ENCODE results near the gene PRKAB1. TPM values are rescaled to one million over a fixed set of nuclear protein-coding genes. Genes with fewer than 3 reads are reported as not detected.
A peak's percentile ranks its signal among the peaks of the same experiment; 100 is the strongest.

The PRKAB1 gene
- total and polyA plus RNA-seq, 9 of the 15 experiments (the other 6 are each of a cell fraction or from before 2014, with no cell fraction given) = 32.6 to 94.2 (median 63.8) TPM

- TF ChIP-seq ZMIZ1 (IDR thresholded peaks at IDR 0.05; ENCODE audit: low read depth in 2 of 2, low read length in 2 of 2) = no peak; a peak in 1 of 4 replicates
- TF ChIP-seq PCBP1 (IDR thresholded peaks at IDR 0.05; ENCODE audit: low read depth, low read length, poor library complexity, severe bottlenecking) = no peak
- TF ChIP-seq FOXK2 (conservative IDR thresholded peaks at IDR 0.05 in 1 of 2, IDR thresholded peaks at IDR 0.05 in 1 of 2; ENCODE audit: low read depth in 2 of 2) = peak; percentile 38 to 60; a peak in 2 of 4 replicates
- TF ChIP-seq FOXA1 (IDR thresholded peaks at IDR 0.05; ENCODE audit: borderline replicate concordance) = peak; percentile 87
- no peak for TF ChIP-seq HSF4 (CRISPR knock-in tag; IDR thresholded peaks at IDR 0.05; ENCODE audit: borderline replicate concordance)
- TF ChIP-seq RBFOX2 (IDR thresholded peaks at IDR 0.05; ENCODE audit: low read depth, low read length) = no peak
- TF ChIP-seq GATAD2B (IDR thresholded peaks at IDR 0.05; ENCODE audit: borderline replicate concordance) = peak; percentile 11; the same call in 1 of the 2 replicates
- no peak for TF ChIP-seq MBD1 (CRISPR knock-in tag; IDR thresholded peaks at IDR 0.05)
- no peak for TF ChIP-seq HNRNPL (IDR thresholded peaks at IDR 0.05; ENCODE audit: low read depth, low read length)
- no peak for TF ChIP-seq ZNF184 (CRISPR knock-in tag; IDR thresholded peaks at IDR 0.05)
- no peak for TF ChIP-seq HMGN3 (IDR thresholded peaks at IDR 0.05; ENCODE audit: borderline replicate concordance, extremely low read depth, insufficient read length, low read depth, low read length)
- TF ChIP-seq MTF1 (CRISPR knock-in tag; IDR thresholded peaks at IDR 0.05; ENCODE audit: borderline replicate concordance) = no peak
- TF ChIP-seq, protein P1, sequence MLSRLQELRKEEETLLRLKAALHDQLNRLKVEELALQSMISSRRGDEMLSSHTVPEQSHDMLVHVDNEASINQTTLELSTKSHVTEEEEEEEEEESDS (CRISPR knock-in tag; IDR thresholded peaks at IDR 0.05) = no peak
- TF ChIP-seq, protein P2, sequence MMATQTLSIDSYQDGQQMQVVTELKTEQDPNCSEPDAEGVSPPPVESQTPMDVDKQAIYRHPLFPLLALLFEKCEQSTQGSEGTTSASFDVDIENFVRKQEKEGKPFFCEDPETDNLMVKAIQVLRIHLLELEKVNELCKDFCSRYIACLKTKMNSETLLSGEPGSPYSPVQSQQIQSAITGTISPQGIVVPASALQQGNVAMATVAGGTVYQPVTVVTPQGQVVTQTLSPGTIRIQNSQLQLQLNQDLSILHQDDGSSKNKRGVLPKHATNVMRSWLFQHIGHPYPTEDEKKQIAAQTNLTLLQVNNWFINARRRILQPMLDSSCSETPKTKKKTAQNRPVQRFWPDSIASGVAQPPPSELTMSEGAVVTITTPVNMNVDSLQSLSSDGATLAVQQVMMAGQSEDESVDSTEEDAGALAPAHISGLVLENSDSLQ (IDR thresholded peaks at IDR 0.05) = no peak
- TF ChIP-seq TEAD2 (tag; IDR thresholded peaks at IDR 0.05) = no peak
Measured at GRCh38 chr12:119661882-119662281, 6.1 kb upstream of the PRKAB1 start (continued).

Measured in K562 (cell line).